GM19099 (cell line): Measurements from ENCODE around the gene ZNF500.

Experiments
- POLR2A ChIP-seq: IDR thresholded peaks from 3 replicates; pipeline ENCODE4 v1.6.1; 2011; ENCODE audit warnings: low read depth; ENCODE audit not compliant: insufficient read length; ENCODE audit errors: extremely low read depth

ZNF500 gene

GRCh38 chr16:4763791-4764190 lies 3.2 kb downstream of the ZNF500 start:
- no peak for TF ChIP-seq POLR2A

GRCh38 chr16:4762205-4762604 lies 4.8 kb downstream of the ZNF500 start:
- no peak for TF ChIP-seq POLR2A

- TF ChIP-seq POLR2A: no peak
These were observed 6.6 kb downstream of the ZNF500 start for GRCh38 chr16:4760221-4760910.

GRCh38 chr16:4755687-4756086 lies 11.3 kb downstream of the ZNF500 start:
- no peak for TF ChIP-seq POLR2A

- TF ChIP-seq POLR2A: no peak
These were observed 12.1 kb downstream of the ZNF500 start for GRCh38 chr16:4754865-4755264.

- no peak for TF ChIP-seq POLR2A
These were observed 13.7 kb downstream of the ZNF500 start for GRCh38 chr16:4753227-4753626.

- TF ChIP-seq POLR2A: no peak
These were observed 14.4 kb downstream of the ZNF500 start for GRCh38 chr16:4752351-4753100.

GRCh38 chr16:4750896-4751295 lies 16.1 kb downstream of the ZNF500 start:
- TF ChIP-seq POLR2A: no peak

- no peak for TF ChIP-seq POLR2A
These were observed 17.2 kb downstream of the ZNF500 start for GRCh38 chr16:4749700-4750257.

- no peak for TF ChIP-seq POLR2A
These were observed 18.1 kb downstream of the ZNF500 start for GRCh38 chr16:4748682-4749411.

GRCh38 chr16:4747906-4748681 lies 18.9 kb downstream of the ZNF500 start:
- no peak for TF ChIP-seq POLR2A

GRCh38 chr16:4746991-4747574 lies 19.9 kb downstream of the ZNF500 start:
- no peak for TF ChIP-seq POLR2A

GRCh38 chr16:4746215-4746614 lies 20.7 kb downstream of the ZNF500 start:
- no peak for TF ChIP-seq POLR2A

- TF ChIP-seq POLR2A: no peak
These were observed 21.7 kb downstream of the ZNF500 start for GRCh38 chr16:4745274-4745569.

GRCh38 chr16:4744555-4745273 lies 22.2 kb downstream of the ZNF500 start:
- no peak for TF ChIP-seq POLR2A
